ENCODE measurements around the gene CCDC38. TPM values are rescaled to one million over a fixed set of nuclear protein-coding genes. Genes with fewer than 3 reads are reported as not detected.

Gene CCDC38
- total RNA-seq, 1 donor from 2014 or later: not detected

- no peak for DNase-seq (ENCODE audit: low spot score)
- Mint-ChIP-seq H3K4me3 (no peak overlapping the region), H3K36me3 (ENCODE audit: low read depth) (no peaks in the 10 kb centered on the region), H3K4me1 (ENCODE audit: low read depth) (no peaks in the 10 kb centered on the region), H3K27ac (no peak overlapping the region), H3K27me3 (ENCODE audit: insufficient read depth) (peaks cover 3% of the 10 kb centered on the region), H3K9me3 (no peaks in the 10 kb centered on the region)
- intact Hi-C loops (cut with micrococcal nuclease): no loop called here
Measured at GRCh38 chr12:95898081-95898480, 44.3 kb downstream of the CCDC38 start.

GRCh38 chr12:95896846-95897245, 45.6 kb downstream of the CCDC38 start:
- Mint-ChIP-seq H3K4me1 (ENCODE audit: low read depth) (no peaks in the 10 kb centered on the region), H3K4me3 (no peak overlapping the region), H3K9me3 (no peaks in the 10 kb centered on the region), H3K27ac (no peak overlapping the region), H3K27me3 (ENCODE audit: insufficient read depth) (peaks cover 3% of the 10 kb centered on the region), H3K36me3 (ENCODE audit: low read depth) (no peaks in the 10 kb centered on the region)
- DNase-seq (ENCODE audit: low spot score): no peak
- intact Hi-C loops (cut with micrococcal nuclease): no loop called here

- peaks cover 3% of the 10 kb centered on the region for H3K27me3 Mint-ChIP-seq (ENCODE audit: insufficient read depth)
- no peak for DNase-seq (ENCODE audit: low spot score)
- H3K27ac Mint-ChIP-seq: no peak overlapping the region
- no peak overlapping the region for H3K4me3 Mint-ChIP-seq
- intact Hi-C loops (cut with micrococcal nuclease): no loop called here
- H3K9me3 Mint-ChIP-seq: no peaks in the 10 kb centered on the region
- no peaks in the 10 kb centered on the region for H3K4me1 Mint-ChIP-seq (ENCODE audit: low read depth)
- H3K36me3 Mint-ChIP-seq (ENCODE audit: low read depth): no peaks in the 10 kb centered on the region
Measured at GRCh38 chr12:95890958-95891357, 51.5 kb downstream of the CCDC38 start.

GRCh38 chr12:95887311-95887710, 55.1 kb downstream of the CCDC38 start:
- Mint-ChIP-seq H3K36me3 (ENCODE audit: low read depth) (no peaks in the 10 kb centered on the region), H3K27ac (no peak overlapping the region), H3K4me3 (no peak overlapping the region), H3K4me1 (ENCODE audit: low read depth) (no peaks in the 10 kb centered on the region), H3K9me3 (no peaks in the 10 kb centered on the region), H3K27me3 (ENCODE audit: insufficient read depth) (peaks cover 3% of the 10 kb centered on the region)
- intact Hi-C loops (cut with micrococcal nuclease): no loop called here
- no peak for DNase-seq (ENCODE audit: low spot score)

- DNase-seq (ENCODE audit: low spot score): no peak
- intact Hi-C loops (cut with micrococcal nuclease): no loop called here
- H3K4me3 Mint-ChIP-seq: no peak overlapping the region
- no peaks in the 10 kb centered on the region for H3K9me3 Mint-ChIP-seq
- no peaks in the 10 kb centered on the region for H3K36me3 Mint-ChIP-seq (ENCODE audit: low read depth)
- H3K27ac Mint-ChIP-seq: no peak overlapping the region
- H3K27me3 Mint-ChIP-seq (ENCODE audit: insufficient read depth): no peaks in the 10 kb centered on the region
- H3K4me1 Mint-ChIP-seq (ENCODE audit: low read depth): no peaks in the 10 kb centered on the region
Measured at GRCh38 chr12:95884998-95885397, 57.4 kb downstream of the CCDC38 start.

- Mint-ChIP-seq H3K36me3 (ENCODE audit: low read depth) (peaks cover 1% of the 10 kb centered on the region), H3K4me3 (no peak overlapping the region), H3K27ac (no peak overlapping the region)
Measured at GRCh38 chr12:95882873-95883272, 59.5 kb downstream of the CCDC38 start.

GRCh38 chr12:95882080-95882479, 60.3 kb downstream of the CCDC38 start:
- no peak overlapping the region for H3K27ac Mint-ChIP-seq
- no peaks in the 10 kb centered on the region for H3K27me3 Mint-ChIP-seq (ENCODE audit: insufficient read depth)
- no peaks in the 10 kb centered on the region for H3K4me1 Mint-ChIP-seq (ENCODE audit: low read depth)
- no peak for DNase-seq (ENCODE audit: low spot score)
- H3K4me3 Mint-ChIP-seq: no peak overlapping the region
- H3K36me3 Mint-ChIP-seq (ENCODE audit: low read depth): peaks cover 1% of the 10 kb centered on the region
- no peaks in the 10 kb centered on the region for H3K9me3 Mint-ChIP-seq
- intact Hi-C loops (cut with micrococcal nuclease): no loop called here

More at GRCh38 chr12:95882873-95883272, 59.5 kb downstream of the CCDC38 start:
- Mint-ChIP-seq H3K27me3 (ENCODE audit: insufficient read depth) (no peaks in the 10 kb centered on the region), H3K9me3 (no peaks in the 10 kb centered on the region), H3K4me1 (ENCODE audit: low read depth) (no peaks in the 10 kb centered on the region)
- no peak for DNase-seq (ENCODE audit: low spot score)
- intact Hi-C loops (cut with micrococcal nuclease): no loop called here

GRCh38 chr12:95881331-95881955, 61.0 kb downstream of the CCDC38 start:
- intact Hi-C loops (cut with micrococcal nuclease): no loop called here
- no peaks in the 10 kb centered on the region for H3K27me3 Mint-ChIP-seq (ENCODE audit: insufficient read depth)
- H3K9me3 Mint-ChIP-seq: no peaks in the 10 kb centered on the region
- no peak overlapping the region for H3K27ac Mint-ChIP-seq
- H3K4me1 Mint-ChIP-seq (ENCODE audit: low read depth): no peaks in the 10 kb centered on the region
- peaks cover 1% of the 10 kb centered on the region for H3K36me3 Mint-ChIP-seq (ENCODE audit: low read depth)
- no peak overlapping the region for H3K4me3 Mint-ChIP-seq
- no peak for DNase-seq (ENCODE audit: low spot score)

GRCh38 chr12:95880895-95881294, 61.5 kb downstream of the CCDC38 start:
- no peak overlapping the region for H3K27ac Mint-ChIP-seq
- DNase-seq (ENCODE audit: low spot score): no peak
- no peaks in the 10 kb centered on the region for H3K4me1 Mint-ChIP-seq (ENCODE audit: low read depth)
- no peaks in the 10 kb centered on the region for H3K9me3 Mint-ChIP-seq
- intact Hi-C loops (cut with micrococcal nuclease): no loop called here
- peaks cover 1% of the 10 kb centered on the region for H3K36me3 Mint-ChIP-seq (ENCODE audit: low read depth)
- no peak overlapping the region for H3K4me3 Mint-ChIP-seq
- no peaks in the 10 kb centered on the region for H3K27me3 Mint-ChIP-seq (ENCODE audit: insufficient read depth)

GRCh38 chr12:95877622-95878021, 64.8 kb downstream of the CCDC38 start:
- DNase-seq (ENCODE audit: low spot score): no peak
- intact Hi-C loops (cut with micrococcal nuclease): no loop called here
- H3K36me3 Mint-ChIP-seq (ENCODE audit: low read depth): peaks cover 8% of the 10 kb centered on the region
- H3K4me1 Mint-ChIP-seq (ENCODE audit: low read depth): peaks cover 8% of the 10 kb centered on the region
- no peak overlapping the region for H3K27ac Mint-ChIP-seq
- H3K4me3 Mint-ChIP-seq: no peak overlapping the region
- no peaks in the 10 kb centered on the region for H3K9me3 Mint-ChIP-seq
- no peaks in the 10 kb centered on the region for H3K27me3 Mint-ChIP-seq (ENCODE audit: insufficient read depth)

GRCh38 chr12:95874452-95874851, 68.0 kb downstream of the CCDC38 start:
- intact Hi-C loops (cut with micrococcal nuclease): no loop called here
- Mint-ChIP-seq H3K4me1 (ENCODE audit: low read depth) (peaks cover 8% of the 10 kb centered on the region), H3K27me3 (ENCODE audit: insufficient read depth) (no peaks in the 10 kb centered on the region), H3K27ac (no peak overlapping the region), H3K4me3 (no peak overlapping the region), H3K9me3 (no peaks in the 10 kb centered on the region), H3K36me3 (ENCODE audit: low read depth) (peaks cover 15% of the 10 kb centered on the region)
- DNase-seq (ENCODE audit: low spot score): no peak

GRCh38 chr12:95870897-95871296, 71.5 kb downstream of the CCDC38 start:
- H3K27ac Mint-ChIP-seq: no peak overlapping the region
- intact Hi-C loops (cut with micrococcal nuclease): no loop called here

GRCh38 chr12:95863337-95863736, 79.1 kb downstream of the CCDC38 start:
- Mint-ChIP-seq H3K36me3 (ENCODE audit: low read depth) (peaks cover 36% of the 10 kb centered on the region), H3K4me3 (no peak overlapping the region)

More at GRCh38 chr12:95870897-95871296, 71.5 kb downstream of the CCDC38 start:
- H3K27me3 Mint-ChIP-seq (ENCODE audit: insufficient read depth): no peaks in the 10 kb centered on the region
- no peaks in the 10 kb centered on the region for H3K9me3 Mint-ChIP-seq
- DNase-seq (ENCODE audit: low spot score): no peak
- H3K4me3 Mint-ChIP-seq: no peak overlapping the region
- peaks cover 16% of the 10 kb centered on the region for H3K4me1 Mint-ChIP-seq (ENCODE audit: low read depth)
- H3K36me3 Mint-ChIP-seq (ENCODE audit: low read depth): peaks cover 20% of the 10 kb centered on the region

GRCh38 chr12:95862038-95862437, 80.4 kb downstream of the CCDC38 start:
- no peak for DNase-seq (ENCODE audit: low spot score)
- Mint-ChIP-seq H3K27me3 (ENCODE audit: insufficient read depth) (peaks cover 2% of the 10 kb centered on the region), H3K9me3 (no peaks in the 10 kb centered on the region), H3K36me3 (ENCODE audit: low read depth) (peaks cover 32% of the 10 kb centered on the region), H3K4me1 (ENCODE audit: low read depth) (peaks cover 5% of the 10 kb centered on the region), H3K27ac (no peak overlapping the region), H3K4me3 (peak overlapping the region; percentile 10)
- intact Hi-C loops (cut with micrococcal nuclease): no loop called here

More at GRCh38 chr12:95863337-95863736, 79.1 kb downstream of the CCDC38 start:
- no peaks in the 10 kb centered on the region for H3K9me3 Mint-ChIP-seq
- no peaks in the 10 kb centered on the region for H3K27me3 Mint-ChIP-seq (ENCODE audit: insufficient read depth)
- intact Hi-C loops (cut with micrococcal nuclease): no loop called here
- no peak for DNase-seq (ENCODE audit: low spot score)
- peaks cover 5% of the 10 kb centered on the region for H3K4me1 Mint-ChIP-seq (ENCODE audit: low read depth)
- no peak overlapping the region for H3K27ac Mint-ChIP-seq

Measured in activated T-helper 1 cell treated with anti-CD3 and anti-CD28 coated beads, Interleukin-12 subunit alpha, Interleukin-12 subunit beta, Interleukin-2, Interleukin-4 antibody, amounts not matched to agents 30 ng/mL and 10 ng/mL and 1 ng/mL, durations not matched to agents 14 hours and 24 hours and 36 hours (primary cell).